ENCODE measurements around the gene TNRC6C. TPM values are rescaled to one million over a fixed set of nuclear protein-coding genes. Genes with fewer than 3 reads are reported as not detected.

Gene TNRC6C
- total RNA-seq, 2 donors from 2014 or later, result 8.9 to 9.0 TPM

GRCh38 chr17:77924757-77925336 is 33.7 kb upstream of the TNRC6C start:
- DNase-seq, result no peak
- H3K27ac ChIP-seq, result no peak overlapping the region

GRCh38 chr17:77925831-77926543 is 32.5 kb upstream of the TNRC6C start:
- H3K9ac ChIP-seq (ENCODE audit: low read depth in 2 of 2, low read length in 2 of 2), result no peak overlapping the region
- H3K36me3 ChIP-seq, result no peaks in the 10 kb centered on the region
- no peak for TF ChIP-seq CTCF (IDR thresholded peaks at IDR 0.05)
- no peak overlapping the region for H3K27ac ChIP-seq
- no peaks in the 10 kb centered on the region for H3K9me3 ChIP-seq
- no peaks in the 10 kb centered on the region for H3K27me3 ChIP-seq
- no peak for DNase-seq
- no peak overlapping the region for H3K4me3 ChIP-seq
- intact Hi-C loops (cut with DNase I), result no loop called here
- H3K4me1 ChIP-seq, result no peaks in the 10 kb centered on the region

More at GRCh38 chr17:77924757-77925336, 33.7 kb upstream of the TNRC6C start:
- no peaks in the 10 kb centered on the region for H3K27me3 ChIP-seq
- H3K36me3 ChIP-seq, result no peaks in the 10 kb centered on the region
- H3K9me3 ChIP-seq, result no peaks in the 10 kb centered on the region
- intact Hi-C loops (cut with DNase I), result no loop called here
- no peak overlapping the region for H3K4me3 ChIP-seq
- H3K9ac ChIP-seq (ENCODE audit: low read depth in 2 of 2, low read length in 2 of 2), result no peak overlapping the region
- H3K4me1 ChIP-seq, result no peaks in the 10 kb centered on the region
- no peak for TF ChIP-seq CTCF (IDR thresholded peaks at IDR 0.05)

GRCh38 chr17:77926981-77927380 is 31.5 kb upstream of the TNRC6C start:
- no peaks in the 10 kb centered on the region for H3K4me1 ChIP-seq
- H3K9ac ChIP-seq (ENCODE audit: low read depth in 2 of 2, low read length in 2 of 2), result no peak overlapping the region
- H3K4me3 ChIP-seq, result no peak overlapping the region
- TF ChIP-seq CTCF (IDR thresholded peaks at IDR 0.05), result no peak
- no peak for DNase-seq
- H3K27me3 ChIP-seq, result no peaks in the 10 kb centered on the region
- no peaks in the 10 kb centered on the region for H3K36me3 ChIP-seq
- intact Hi-C loops (cut with DNase I), result no loop called here
- no peaks in the 10 kb centered on the region for H3K9me3 ChIP-seq
- no peak overlapping the region for H3K27ac ChIP-seq

GRCh38 chr17:77927777-77928518 is 30.6 kb upstream of the TNRC6C start:
- intact Hi-C loops (cut with DNase I), result no loop called here
- Histone ChIP-seq H3K36me3 (no peaks in the 10 kb centered on the region), H3K27me3 (no peaks in the 10 kb centered on the region)

More at GRCh38 chr17:77927777-77928518, 30.6 kb upstream of the TNRC6C start:
- H3K4me1 ChIP-seq, result no peaks in the 10 kb centered on the region
- no peak for TF ChIP-seq CTCF (IDR thresholded peaks at IDR 0.05)
- H3K9ac ChIP-seq (ENCODE audit: low read depth in 2 of 2, low read length in 2 of 2), result no peak overlapping the region
- no peak overlapping the region for H3K4me3 ChIP-seq
- no peak for DNase-seq
- H3K27ac ChIP-seq, result no peak overlapping the region
- no peaks in the 10 kb centered on the region for H3K9me3 ChIP-seq
